Stimulated activated CD4-positive, alpha-beta T cell treated with anti-CD3 and anti-CD28 coated beads, Interleukin-4, amount 100 ng/mL, for 4 hours (primary cell): ENCODE results near the gene RNF144A.
A peak's percentile ranks its signal among the peaks of the same experiment; 100 is the strongest.

Experiments
- DNase-seq, 2 experiments: peaks; one replicate each; pipeline ENCODE4 v3.0.0-alpha.2; 2020

RNF144A gene

GRCh38 chr2:7010391-7011054 is 93.3 kb downstream of the RNF144A start:
- no peak for DNase-seq

DNA sequence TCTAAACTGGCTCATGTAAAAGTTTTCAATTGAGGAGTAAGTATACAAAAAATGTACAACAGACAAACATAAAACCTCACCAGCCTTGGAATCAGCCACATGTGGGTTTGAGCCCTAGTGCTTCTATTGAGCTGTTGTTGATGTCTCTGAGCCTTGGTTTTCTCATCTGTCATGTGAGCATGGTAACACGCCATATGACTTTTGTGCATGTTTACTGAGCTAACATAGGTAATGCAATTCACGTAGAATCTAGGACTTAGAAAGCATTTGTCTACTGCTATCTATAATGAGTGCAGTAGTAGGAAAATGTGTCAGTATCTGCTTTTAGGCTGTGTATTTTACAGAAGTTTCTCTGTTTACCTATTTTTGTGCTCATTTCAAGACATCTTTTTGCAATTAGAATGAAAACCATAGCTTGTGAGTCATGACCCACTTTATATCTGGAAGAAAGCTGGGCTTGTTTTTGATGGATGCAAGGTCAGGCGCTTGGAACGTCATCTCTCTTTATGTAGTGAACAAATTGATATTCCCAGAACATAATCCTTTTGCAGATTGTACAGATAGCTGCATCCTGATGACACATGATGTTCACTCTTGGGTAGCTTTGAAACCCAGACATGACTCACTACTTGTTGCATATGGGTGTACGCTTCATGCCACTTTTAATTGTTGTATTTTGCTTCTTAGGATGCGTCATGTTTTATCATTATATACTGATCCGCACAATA is 94.3 kb downstream of the RNF144A start:
- DNase-seq = no peak

GRCh38 chr2:7012141-7012764 is 95.0 kb downstream of the RNF144A start:
- DNase-seq = no peak

GRCh38 chr2:7013471-7014160 is 96.4 kb downstream of the RNF144A start:
- DNase-seq = no peak

GRCh38 chr2:7014174-7014640 is 97.0 kb downstream of the RNF144A start:
- peak in 1 of 2 experiments; percentile 17 for DNase-seq

DNA sequence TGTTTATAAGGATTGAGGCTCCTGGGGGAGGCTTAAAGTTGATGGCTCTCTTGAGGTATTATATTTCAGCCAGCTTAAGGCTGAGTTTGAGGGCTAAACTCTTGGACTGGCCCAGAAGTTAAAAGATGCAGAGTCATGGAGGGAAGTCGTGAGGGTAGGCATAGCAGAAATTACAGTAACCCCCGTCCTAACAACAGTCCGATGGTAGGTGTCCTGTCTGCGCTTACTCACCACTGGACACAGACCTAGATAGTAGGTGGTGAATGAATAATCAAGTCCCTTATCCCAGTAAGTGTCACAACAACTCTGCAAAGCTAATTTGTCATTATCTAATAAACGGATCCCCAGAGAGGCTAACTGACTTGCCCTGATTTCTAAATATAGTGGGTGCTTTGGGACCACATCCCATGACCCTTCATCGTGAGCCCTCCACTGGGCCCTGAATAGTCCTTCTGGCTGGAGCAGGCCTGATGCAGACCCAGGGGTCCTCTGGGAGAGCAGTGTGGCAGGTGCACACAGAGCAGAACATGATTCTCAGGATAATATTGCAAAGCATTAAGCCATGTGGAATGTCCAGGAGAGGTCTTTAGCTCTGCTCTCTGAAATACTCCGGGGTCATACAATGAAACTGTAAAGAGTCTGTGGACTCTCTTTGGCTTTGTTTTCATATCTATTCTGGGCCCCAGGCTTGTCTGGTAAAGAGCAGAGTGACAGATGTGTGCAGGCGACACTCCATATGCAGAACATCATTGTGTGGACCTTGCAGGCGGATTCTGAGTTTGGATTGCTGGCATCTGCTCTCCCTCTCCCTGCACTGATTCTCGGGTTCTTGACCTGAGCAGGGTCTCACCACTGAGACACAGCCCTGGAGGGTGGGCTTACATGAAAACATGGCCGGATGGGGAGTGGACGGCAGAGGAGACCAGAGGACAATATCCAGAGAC is 98.1 kb downstream of the RNF144A start:
- DNase-seq = no peak

DNA sequence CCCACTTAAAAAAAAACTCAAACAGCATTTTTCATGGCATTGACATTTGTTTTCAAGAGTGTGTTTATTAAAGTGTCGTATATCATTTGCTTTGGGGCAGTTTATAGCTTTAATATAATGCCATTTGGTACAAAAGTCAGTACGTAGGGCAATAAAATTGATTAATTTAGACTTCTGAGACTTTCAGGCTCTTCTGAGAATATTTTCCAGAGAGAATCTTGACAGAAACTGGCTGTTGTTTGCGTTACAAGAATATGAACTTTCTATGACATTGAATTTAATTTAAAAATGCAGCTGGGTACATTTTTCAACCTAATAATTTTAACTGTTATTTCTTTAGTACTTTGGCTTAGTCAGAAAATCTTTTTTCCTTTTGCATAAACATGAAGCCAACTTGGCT is 98.9 kb downstream of the RNF144A start:
- DNase-seq = no peak

DNA sequence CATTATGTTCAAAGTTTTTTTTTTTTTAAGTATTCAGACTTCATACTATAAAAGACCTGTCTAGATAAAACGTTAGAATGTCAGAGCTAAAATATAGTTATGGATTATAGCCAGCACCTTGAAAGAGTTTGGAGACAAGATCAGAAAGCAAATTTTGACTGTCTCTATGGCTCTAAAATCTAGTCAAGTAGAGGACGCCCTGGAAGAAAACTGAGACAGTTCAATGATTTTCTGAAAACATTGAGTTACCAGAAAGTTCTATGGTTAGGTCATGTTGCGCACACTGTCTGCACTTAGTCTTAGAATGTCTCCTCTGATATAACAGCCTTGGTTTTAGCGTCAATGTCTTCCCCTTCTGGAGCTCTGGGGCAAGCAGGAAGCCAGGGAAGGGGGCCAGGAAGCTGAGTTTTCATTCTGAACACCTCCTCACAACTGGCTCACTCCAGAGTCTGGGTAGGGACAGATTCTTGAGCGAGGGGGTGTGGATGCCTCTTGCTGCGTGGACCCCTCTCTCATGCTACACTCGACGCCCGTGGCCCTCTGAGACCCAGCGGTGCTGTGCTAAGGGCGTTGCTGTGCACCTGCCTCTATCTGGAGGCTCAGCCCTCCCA is 99.5 kb downstream of the RNF144A start:
- DNase-seq = no peak

DNA sequence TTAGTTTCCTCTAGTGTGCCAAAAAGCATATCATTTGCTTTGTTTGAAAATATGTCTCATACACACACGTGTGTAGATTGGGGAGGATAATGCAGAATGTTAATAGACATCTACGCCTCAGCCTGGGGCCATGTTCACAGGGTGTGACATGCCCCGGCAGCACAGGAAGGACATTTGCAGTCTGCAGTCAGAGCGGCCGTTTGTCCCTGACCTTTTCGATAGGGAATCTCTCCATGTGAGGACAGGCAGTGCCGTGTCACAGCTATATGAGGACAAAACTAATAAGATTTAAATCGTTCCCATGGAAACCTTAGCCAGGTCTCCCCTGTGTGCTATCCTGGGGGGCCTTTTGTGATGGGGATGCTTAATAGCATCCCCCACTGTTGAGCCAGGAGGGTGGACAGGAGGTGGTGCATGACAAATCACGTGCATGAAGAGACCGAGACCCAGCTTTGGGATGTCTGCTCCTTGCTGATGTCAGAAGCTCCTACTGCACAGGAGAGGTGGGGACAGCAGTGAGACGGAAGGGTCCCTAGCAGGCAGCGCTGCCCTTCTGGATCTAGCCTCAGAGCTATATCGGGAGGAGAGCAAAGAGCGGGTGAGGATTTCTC is 100.6 kb downstream of the RNF144A start:
- DNase-seq = no peak

- DNase-seq = no peak
Observed at GRCh38 chr2:7018282-7018701, 101.1 kb downstream of the RNF144A start.

GRCh38 chr2:7018767-7019166 is 101.6 kb downstream of the RNF144A start:
- no peak for DNase-seq

DNA sequence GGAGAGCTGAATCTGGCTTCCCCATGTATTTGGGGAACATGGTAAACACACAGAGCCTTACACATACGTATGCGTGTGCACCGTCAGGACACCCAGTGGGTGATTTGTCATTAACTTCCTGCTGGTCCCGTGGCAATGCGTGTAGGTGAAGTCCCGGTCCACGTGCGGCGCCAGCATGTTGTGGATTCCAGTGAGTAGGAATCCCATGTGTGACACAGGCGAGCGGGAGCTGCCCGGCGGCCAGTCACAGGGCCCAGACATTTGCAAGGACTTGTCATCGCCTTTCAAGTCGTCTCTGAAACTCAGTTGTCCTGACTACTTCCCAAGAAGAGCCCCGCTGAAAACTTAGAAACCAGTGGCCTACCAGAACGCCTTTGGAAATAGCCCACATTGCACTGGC is 102.0 kb downstream of the RNF144A start:
- no peak for DNase-seq

DNA sequence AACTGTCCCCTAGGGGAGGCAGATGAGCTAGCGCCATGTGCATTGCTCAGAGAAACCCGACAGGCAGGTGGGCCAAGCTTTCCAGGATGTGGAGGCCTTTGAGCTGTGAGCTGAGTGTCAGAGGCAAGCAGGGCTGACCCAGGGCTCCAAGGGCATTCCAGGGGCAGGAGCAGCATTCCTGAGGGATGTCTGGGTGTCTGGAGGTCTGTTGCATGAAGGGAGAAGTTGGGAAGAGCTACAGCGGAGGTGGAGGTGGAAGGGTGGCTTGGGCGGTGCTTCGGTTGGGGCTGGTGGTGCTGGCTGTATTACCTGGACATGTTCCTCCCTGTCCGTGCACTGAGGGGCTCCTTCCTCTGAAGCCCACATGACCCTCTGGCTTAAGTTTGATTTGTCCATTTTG is 102.8 kb downstream of the RNF144A start:
- no peak for DNase-seq

- DNase-seq = no peak
Observed at GRCh38 chr2:7020468-7020867, 103.3 kb downstream of the RNF144A start.

GRCh38 chr2:7020939-7021470 is 103.8 kb downstream of the RNF144A start:
- DNase-seq = no peak

DNA sequence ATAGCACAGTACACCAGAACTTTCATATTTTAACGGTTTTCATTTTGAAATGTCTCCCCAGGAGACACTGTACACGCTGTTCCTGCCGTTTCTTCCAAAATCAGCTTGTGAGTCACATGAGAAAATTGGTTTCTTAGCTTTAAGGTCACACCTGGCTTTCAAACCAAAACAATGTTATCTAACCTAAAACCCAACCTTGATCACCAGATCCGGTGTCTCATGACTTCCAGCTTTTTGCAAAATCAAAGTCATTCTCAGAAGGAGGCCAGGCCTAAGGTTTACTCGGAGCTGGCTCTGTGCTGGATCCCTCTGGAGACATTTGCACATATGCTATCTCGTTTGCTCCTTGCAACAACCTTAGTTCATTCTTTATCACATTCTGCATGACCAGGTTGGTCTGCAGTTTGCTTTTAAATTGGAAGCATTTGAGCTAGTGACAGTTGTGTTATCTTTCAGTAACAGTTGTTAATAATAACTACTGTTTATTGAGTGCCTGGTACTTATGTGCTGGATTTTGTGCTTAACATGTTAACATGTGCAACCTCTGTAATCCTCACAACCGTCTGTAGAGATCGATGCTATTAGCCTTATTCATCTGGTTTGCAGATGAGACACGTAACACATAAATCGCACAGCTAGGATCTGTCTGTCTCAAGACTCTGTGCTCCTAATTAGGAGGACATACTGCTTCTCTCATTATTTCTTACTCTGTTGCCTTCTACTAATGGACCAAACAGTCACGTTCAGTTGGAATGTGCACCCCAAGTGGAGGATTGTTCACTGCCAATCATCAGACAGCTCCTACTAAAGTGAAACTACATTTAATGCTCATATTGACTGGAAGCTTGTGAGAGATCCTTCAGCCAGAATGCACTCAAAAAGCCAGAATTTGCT is 105.5 kb downstream of the RNF144A start:
- no peak for DNase-seq

DNA sequence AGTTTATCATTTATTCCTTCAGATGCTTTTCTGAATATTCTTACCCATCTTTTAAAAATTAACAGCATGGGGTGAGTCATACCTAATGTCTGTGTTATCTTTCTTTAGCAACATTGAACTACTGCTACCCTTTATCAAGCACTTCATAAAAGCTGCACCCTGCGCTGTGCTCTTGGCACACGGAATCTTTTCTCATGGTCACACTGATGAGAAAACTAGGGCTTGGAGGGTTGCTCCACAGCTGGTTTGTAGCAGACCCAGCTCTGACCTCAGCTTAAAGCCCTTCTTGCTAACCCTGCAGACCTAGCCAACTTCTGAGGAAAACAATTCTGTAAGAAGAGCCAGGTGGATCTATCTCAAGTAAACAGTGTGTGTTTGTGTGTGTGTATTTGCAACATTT is 106.3 kb downstream of the RNF144A start:
- DNase-seq = no peak

DNA sequence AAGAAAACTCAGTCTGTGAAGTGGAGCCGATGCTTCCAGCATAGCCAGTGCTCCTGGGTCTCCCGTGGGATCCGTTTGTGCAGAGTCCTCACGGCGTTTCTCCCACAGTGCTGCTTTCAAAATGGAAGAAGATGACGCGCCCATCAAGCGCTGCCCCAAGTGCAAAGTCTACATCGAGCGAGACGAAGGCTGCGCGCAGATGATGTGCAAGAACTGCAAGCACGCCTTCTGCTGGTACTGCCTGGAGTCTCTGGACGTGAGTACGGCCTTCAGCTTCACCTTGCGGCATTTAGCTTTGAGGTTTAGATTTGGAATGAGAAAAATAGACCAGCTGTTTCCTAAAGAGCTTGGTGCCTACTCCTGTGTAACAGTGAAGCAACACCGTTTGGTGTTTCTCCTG is 107.0 kb downstream of the RNF144A start:
- DNase-seq = no peak

DNA sequence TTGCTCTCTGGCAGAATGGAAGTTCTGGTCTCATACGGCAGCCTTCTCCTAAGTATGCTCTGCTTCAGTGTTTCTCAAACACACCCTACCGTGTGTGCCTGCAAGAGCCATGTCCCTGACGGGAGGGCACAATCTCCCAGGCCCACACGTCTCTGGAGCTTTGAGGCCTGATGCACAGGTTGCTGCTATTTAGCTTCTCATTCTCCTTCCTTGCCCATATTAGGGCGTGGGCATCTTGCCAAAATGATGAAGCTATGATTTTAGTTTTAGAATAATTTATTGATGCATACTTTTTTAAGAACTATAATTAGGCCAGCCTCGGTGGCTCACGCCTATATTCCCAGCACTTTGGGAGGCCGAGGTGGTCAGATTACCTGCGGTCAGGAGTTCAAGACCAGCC is 107.9 kb downstream of the RNF144A start:
- no peak for DNase-seq

GRCh38 chr2:7026742-7027141 is 109.5 kb downstream of the RNF144A start:
- no peak for DNase-seq
